ENCODE measurements around the gene TLR9. TPM values are rescaled to one million over a fixed set of nuclear protein-coding genes. Genes with fewer than 3 reads are reported as not detected.

TLR9 gene
- total and polyA plus RNA-seq, 7 donors: 0.04 to 0.55 (median 0.24) TPM; not detected in 1

GRCh38 chr3:52197842-52198625 lies 27.4 kb downstream of the TLR9 start, which contains the start of gene ALAS1:
TSS of gene ALAS1 (plus strand) at chr3:52198160. CDS start at chr3:52199242, 1,082 bp downstream.
- Histone ChIP-seq H3K9me3 (no peaks in the 10 kb centered on the region), H3K27me3 (ENCODE audit: insufficient read depth in 3 of 3, low read length in 2 of 3) (no peaks in the 10 kb centered on the region), H3K4me3 (peak within 1 kb of the TSS; percentile 100), H3K4me1 (peaks cover 36% of the 10 kb centered on the region), H3K27ac (peak within 1 kb of the TSS; percentile 87), H3K36me3 (ENCODE audit: insufficient read depth in 1 of 2, low read depth in 1 of 2) (peaks cover 0 to 41% of the 10 kb centered on the region in 2 donors)
- peak; percentile 23 for TF ChIP-seq CTCF (IDR thresholded peaks at IDR 0.05)
- 0 to 1% (median 0%) methylated on average over 55 to 71 of the region's 71 CpGs for WGBS, 3 donors
- intact Hi-C loops (cut with DNase I): loop anchor here in 1 of 2 donors (5.0 kb wide), 1 partner anchor 41 kb away; no protein-coding TSS in a partner anchor
- DNase-seq (peak; percentile 93 to 96), ATAC-seq (peak; percentile 87 to 95 (median 88))

GRCh38 chr3:52197499-52197841 lies 28.0 kb downstream of the TLR9 start:
- Histone ChIP-seq H3K4me3 (peak overlapping the region; percentile 100), H3K27ac (peak overlapping the region; percentile 87), H3K9me3 (no peaks in the 10 kb centered on the region), H3K27me3 (ENCODE audit: insufficient read depth in 3 of 3, low read length in 2 of 3) (no peaks in the 10 kb centered on the region), H3K36me3 (ENCODE audit: insufficient read depth in 1 of 2, low read depth in 1 of 2) (peaks cover 0 to 35% of the 10 kb centered on the region in 2 donors), H3K4me1 (peaks cover 36% of the 10 kb centered on the region)
- peak in 3 of 4 donors; percentile 1 to 5 (median 4) for ATAC-seq
- intact Hi-C loops (cut with DNase I): loop anchor here in 1 of 2 donors (5.0 kb wide), 1 partner anchor 40 kb away; no protein-coding TSS in a partner anchor
- TF ChIP-seq CTCF (IDR thresholded peaks at IDR 0.05): no peak
- WGBS, 3 donors: 34 to 47% (median 40%) methylated on average over 10 of the region's 10 CpGs
- no peak for DNase-seq

GRCh38 chr3:52196977-52197376 lies 28.5 kb downstream of the TLR9 start:
- Histone ChIP-seq H3K4me1 (peaks cover 34% of the 10 kb centered on the region), H3K27ac (no peak overlapping the region), H3K36me3 (ENCODE audit: insufficient read depth in 1 of 2, low read depth in 1 of 2) (peaks cover 0 to 30% of the 10 kb centered on the region in 2 donors), H3K9me3 (no peaks in the 10 kb centered on the region), H3K27me3 (ENCODE audit: insufficient read depth in 3 of 3, low read length in 2 of 3) (no peaks in the 10 kb centered on the region), H3K4me3 (peak overlapping the region; percentile 100)
- TF ChIP-seq CTCF (IDR thresholded peaks at IDR 0.05): no peak
- ATAC-seq (no peak), DNase-seq (no peak)
- intact Hi-C loops (cut with DNase I): loop anchor here in 1 of 2 donors (5.0 kb wide), 1 partner anchor 40 kb away; no protein-coding TSS in a partner anchor
- 54 to 70% (median 61%) methylated on average over 3 of the region's 3 CpGs for WGBS, 3 donors

- no peaks in the 10 kb centered on the region for H3K27me3 ChIP-seq (ENCODE audit: insufficient read depth in 3 of 3, low read length in 2 of 3)
- no peak for ATAC-seq
- H3K9me3 ChIP-seq: no peaks in the 10 kb centered on the region
- WGBS, 3 donors: 76 to 84% (median 76%) methylated on average over 10 of the region's 10 CpGs
- no peak overlapping the region for H3K4me3 ChIP-seq
- intact Hi-C loops (cut with DNase I): loop anchor here in 1 of 2 donors (5.0 kb wide), 1 partner anchor 39 kb away; no protein-coding TSS in a partner anchor
- no peak for DNase-seq
- peaks cover 0 to 19% of the 10 kb centered on the region in 2 donors for H3K36me3 ChIP-seq (ENCODE audit: insufficient read depth in 1 of 2, low read depth in 1 of 2)
- peak overlapping the region; percentile 53 for H3K27ac ChIP-seq
- no peak for TF ChIP-seq CTCF (IDR thresholded peaks at IDR 0.05)
- peaks cover 32% of the 10 kb centered on the region for H3K4me1 ChIP-seq
These were observed 29.6 kb downstream of the TLR9 start for GRCh38 chr3:52195823-52196331.

All from psoas muscle (tissue), 8 donors.